ENCODE results near the gene KIF1B. TPM values are rescaled to one million over a fixed set of nuclear protein-coding genes. Genes with fewer than 3 reads are reported as not detected.

Gene KIF1B
- total RNA-seq, 1 donor from 2014 or later = 67.7 TPM

DNA sequence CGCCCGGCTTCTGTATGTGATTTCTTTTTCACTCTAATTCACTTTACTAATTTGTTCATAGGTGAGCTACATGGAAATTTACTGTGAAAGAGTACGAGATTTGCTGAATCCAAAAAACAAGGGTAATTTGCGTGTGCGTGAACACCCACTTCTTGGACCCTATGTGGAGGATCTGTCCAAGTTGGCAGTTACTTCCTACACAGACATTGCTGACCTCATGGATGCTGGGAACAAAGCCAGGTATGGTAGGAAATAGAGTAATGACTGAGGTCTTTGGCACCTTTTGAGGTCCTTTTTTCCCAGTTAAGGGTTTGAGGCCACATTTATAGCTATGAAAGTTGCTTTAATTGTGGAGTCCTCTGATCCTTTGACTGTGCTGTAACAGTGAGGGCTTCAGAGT lies 56.9 kb downstream of the KIF1B start:
- no peak for DNase-seq (ENCODE audit: low spot score in 2 of 2, unreplicated experiment in 2 of 2)
- no peak overlapping the region for H3K27ac Mint-ChIP-seq

DNA sequence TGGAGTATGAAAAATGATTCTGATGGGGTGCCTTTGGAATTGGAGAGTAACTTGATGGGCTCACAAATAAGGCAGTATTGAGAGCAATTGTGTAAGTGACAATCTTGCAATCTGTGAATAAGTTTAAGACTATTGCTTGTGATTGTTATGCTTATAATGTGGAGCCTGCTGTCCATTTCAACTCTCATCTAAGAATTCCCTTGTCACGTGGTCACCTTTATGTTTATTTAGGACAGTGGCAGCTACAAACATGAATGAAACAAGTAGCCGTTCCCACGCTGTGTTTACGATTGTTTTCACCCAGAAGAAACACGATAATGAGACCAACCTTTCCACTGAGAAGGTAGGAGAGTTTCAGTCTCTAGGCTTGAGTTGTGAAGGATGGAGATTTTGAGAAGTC lies 57.6 kb downstream of the KIF1B start:
- Mint-ChIP-seq H3K4me1 (peaks cover 4% of the 10 kb centered on the region), H3K4me3 (no peak overlapping the region), H3K9me3 (no peaks in the 10 kb centered on the region), H3K27ac (peak overlapping the region; percentile 8), H3K27me3 (ENCODE audit: low read depth) (no peaks in the 10 kb centered on the region), H3K36me3 (peaks cover 42% of the 10 kb centered on the region)
- no peak for DNase-seq (ENCODE audit: low spot score in 2 of 2, unreplicated experiment in 2 of 2)
- TF ChIP-seq, protein P1, sequence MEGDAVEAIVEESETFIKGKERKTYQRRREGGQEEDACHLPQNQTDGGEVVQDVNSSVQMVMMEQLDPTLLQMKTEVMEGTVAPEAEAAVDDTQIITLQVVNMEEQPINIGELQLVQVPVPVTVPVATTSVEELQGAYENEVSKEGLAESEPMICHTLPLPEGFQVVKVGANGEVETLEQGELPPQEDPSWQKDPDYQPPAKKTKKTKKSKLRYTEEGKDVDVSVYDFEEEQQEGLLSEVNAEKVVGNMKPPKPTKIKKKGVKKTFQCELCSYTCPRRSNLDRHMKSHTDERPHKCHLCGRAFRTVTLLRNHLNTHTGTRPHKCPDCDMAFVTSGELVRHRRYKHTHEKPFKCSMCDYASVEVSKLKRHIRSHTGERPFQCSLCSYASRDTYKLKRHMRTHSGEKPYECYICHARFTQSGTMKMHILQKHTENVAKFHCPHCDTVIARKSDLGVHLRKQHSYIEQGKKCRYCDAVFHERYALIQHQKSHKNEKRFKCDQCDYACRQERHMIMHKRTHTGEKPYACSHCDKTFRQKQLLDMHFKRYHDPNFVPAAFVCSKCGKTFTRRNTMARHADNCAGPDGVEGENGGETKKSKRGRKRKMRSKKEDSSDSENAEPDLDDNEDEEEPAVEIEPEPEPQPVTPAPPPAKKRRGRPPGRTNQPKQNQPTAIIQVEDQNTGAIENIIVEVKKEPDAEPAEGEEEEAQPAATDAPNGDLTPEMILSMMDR (IDR thresholded peaks at IDR 0.05; ENCODE audit: unreplicated experiment) = no peak

More for the DNA sequence above, 56.9 kb downstream of the KIF1B start:
- Mint-ChIP-seq H3K9me3 (no peaks in the 10 kb centered on the region), H3K36me3 (peaks cover 44% of the 10 kb centered on the region), H3K4me1 (peaks cover 4% of the 10 kb centered on the region), H3K27me3 (ENCODE audit: low read depth) (no peaks in the 10 kb centered on the region), H3K4me3 (no peak overlapping the region)
- TF ChIP-seq, protein P1 (IDR thresholded peaks at IDR 0.05; ENCODE audit: unreplicated experiment) = no peak

- Mint-ChIP-seq H3K36me3 (peaks cover 40% of the 10 kb centered on the region), H3K4me3 (no peak overlapping the region), H3K4me1 (no peaks in the 10 kb centered on the region), H3K27me3 (ENCODE audit: low read depth) (no peaks in the 10 kb centered on the region), H3K27ac (no peak overlapping the region), H3K9me3 (no peaks in the 10 kb centered on the region)
- TF ChIP-seq, protein P1 (IDR thresholded peaks at IDR 0.05; ENCODE audit: unreplicated experiment) = no peak
- DNase-seq (ENCODE audit: low spot score in 2 of 2, unreplicated experiment in 2 of 2) = no peak
Observed at GRCh38 chr1:10271090-10271489, 60.7 kb downstream of the KIF1B start.

DNA sequence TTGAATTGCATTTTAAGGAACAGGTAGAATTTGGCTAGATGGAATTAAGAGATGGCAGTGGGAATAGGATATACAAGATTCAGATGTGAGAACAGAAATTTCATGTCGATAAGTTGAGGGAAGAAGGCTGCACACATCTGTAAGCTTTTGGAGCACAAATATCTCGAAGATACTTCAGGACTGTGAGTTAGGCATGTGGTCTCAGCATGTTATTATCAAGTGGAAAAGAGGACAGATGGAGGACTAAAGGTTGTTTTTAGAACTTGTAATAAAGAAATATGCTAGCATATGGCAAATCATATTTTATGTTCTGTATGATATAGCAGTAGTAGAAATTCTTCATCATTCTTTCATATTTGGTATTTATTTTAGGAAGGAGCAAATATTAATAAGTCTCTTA lies 61.5 kb downstream of the KIF1B start:
- H3K9me3 Mint-ChIP-seq = no peaks in the 10 kb centered on the region
- no peaks in the 10 kb centered on the region for H3K4me1 Mint-ChIP-seq
- H3K27me3 Mint-ChIP-seq (ENCODE audit: low read depth) = no peaks in the 10 kb centered on the region
- peaks cover 41% of the 10 kb centered on the region for H3K36me3 Mint-ChIP-seq
- no peak for DNase-seq (ENCODE audit: low spot score in 2 of 2, unreplicated experiment in 2 of 2)
- no peak overlapping the region for H3K4me3 Mint-ChIP-seq
- TF ChIP-seq, protein P1 (IDR thresholded peaks at IDR 0.05; ENCODE audit: unreplicated experiment) = no peak
- H3K27ac Mint-ChIP-seq = no peak overlapping the region

DNA sequence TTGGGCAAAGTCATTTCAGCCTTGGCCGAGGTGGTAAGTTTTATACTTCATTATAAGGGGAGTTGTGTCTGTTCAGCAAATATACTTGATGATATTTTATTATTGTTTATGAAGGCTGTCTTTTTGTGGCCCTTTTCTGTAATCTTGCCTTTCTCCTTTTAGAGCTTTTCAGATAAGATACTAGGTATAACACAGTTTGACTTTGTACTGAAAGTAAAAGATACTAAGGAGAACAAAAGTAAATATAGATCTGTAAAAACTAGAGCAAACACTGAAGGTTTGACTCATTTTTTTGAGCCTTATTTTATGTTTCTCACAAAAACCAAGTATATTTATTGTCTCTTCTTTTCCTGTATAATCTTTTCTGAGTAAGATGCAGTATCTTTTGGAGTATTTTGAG lies 61.9 kb downstream of the KIF1B start:
- H3K36me3 Mint-ChIP-seq = peaks cover 37% of the 10 kb centered on the region
- H3K9me3 Mint-ChIP-seq = no peaks in the 10 kb centered on the region
- DNase-seq (ENCODE audit: low spot score in 2 of 2, unreplicated experiment in 2 of 2) = no peak
- H3K27me3 Mint-ChIP-seq (ENCODE audit: low read depth) = no peaks in the 10 kb centered on the region
- peak overlapping the region; percentile 32 for H3K27ac Mint-ChIP-seq
- TF ChIP-seq, protein P1 (IDR thresholded peaks at IDR 0.05; ENCODE audit: unreplicated experiment) = no peak
- H3K4me3 Mint-ChIP-seq = no peak overlapping the region
- no peaks in the 10 kb centered on the region for H3K4me1 Mint-ChIP-seq

DNA sequence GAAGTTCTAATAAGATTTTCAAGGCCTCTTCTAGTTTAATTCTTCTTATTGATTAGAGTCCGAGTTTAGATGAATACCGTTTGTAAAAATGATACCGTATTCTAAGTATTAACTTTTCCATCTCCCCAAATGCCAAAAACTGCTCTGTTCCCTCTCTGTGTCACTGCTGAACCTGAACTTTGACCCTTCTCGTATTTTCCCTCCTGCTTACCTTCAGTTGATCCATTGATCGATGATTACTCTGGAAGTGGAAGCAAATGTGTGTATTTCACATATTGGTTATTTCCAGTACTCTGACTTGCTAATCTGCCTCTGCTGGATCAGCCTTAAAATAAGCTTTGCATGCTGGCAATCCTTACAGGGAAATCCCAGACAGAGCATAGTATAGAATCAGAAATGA lies 68.5 kb downstream of the KIF1B start:
- peaks cover 33% of the 10 kb centered on the region for H3K36me3 Mint-ChIP-seq

More for the DNA sequence above, 68.5 kb downstream of the KIF1B start:
- no peak overlapping the region for H3K27ac Mint-ChIP-seq
- H3K9me3 Mint-ChIP-seq = no peaks in the 10 kb centered on the region
- TF ChIP-seq, protein P1 (IDR thresholded peaks at IDR 0.05; ENCODE audit: unreplicated experiment) = no peak
- DNase-seq (ENCODE audit: low spot score in 2 of 2, unreplicated experiment in 2 of 2) = no peak
- H3K27me3 Mint-ChIP-seq (ENCODE audit: low read depth) = no peaks in the 10 kb centered on the region
- no peak overlapping the region for H3K4me3 Mint-ChIP-seq
- peaks cover 3% of the 10 kb centered on the region for H3K4me1 Mint-ChIP-seq
